HCT116 (cell line): ENCODE measurements around the gene ANKRD33. TPM values are rescaled to one million over a fixed set of nuclear protein-coding genes. Genes with fewer than 3 reads are reported as not detected.

Source experiments
- ATAC-seq: fragments of 200-7000 bp; cut with Tn5 transposase; 2 replicates; pipeline ENCODE4 v1.9.1; 2020; ENCODE audit warnings: mild to moderate bottlenecking, moderate library complexity
- BruUV-seq: library from RNA; stranded (reverse); fragments of 400-500 nt; replicated peaks from 2 replicates; lab custom pipeline; 2021; lab: Mats Ljungman, UMichigan
- CTCF ChIA-PET: fragments of 300-600 bp; sonication (Branson Sonifier 250); formaldehyde crosslinking; loops from one replicate; lab custom pipeline; 2021; ENCODE audit warnings: antibody characterized with exemption; lab: Charles Lee
- POLR2A ChIA-PET: fragments of 300-600, 350-600 bp; sonication (Branson Sonifier 250); formaldehyde crosslinking; loops from one replicate; lab custom pipeline; 2021; ENCODE audit warnings: antibody characterized with exemption; lab: Charles Lee
- RAD21 ChIA-PET, 2 experiments: fragments of 300-600 bp; sonication (Branson Sonifier 250); formaldehyde crosslinking; loops; one replicate each; lab custom pipeline; 2023; ENCODE audit warnings: low total read pairs in 2 of 2; ENCODE audit not compliant: uncharacterized antibody in 2 of 2, unreplicated experiment in 2 of 2, low non-redundant PET in 1 of 2; lab: Charles Lee
- DNase-seq: peaks from one replicate; pipeline ENCODE4 v3.0.0-alpha.2; 2010; ENCODE audit warnings: low read depth, low spot score
- H2AFZ ChIP-seq: fragments of 200-600 bp; shearing (Covaris generic), sonication (generic); 2 replicates; pipeline ENCODE4 v1.6.1; 2017; ENCODE audit warnings: low read depth, mixed run types, mixed read lengths, antibody characterized with exemption, low read length; ENCODE audit not compliant: poor library complexity, severe bottlenecking
- H3K27ac ChIP-seq: 2 replicates; pipeline ENCODE4 v1.5.1; 2012; ENCODE audit warnings: low read depth, low read length
- H3K27me3 ChIP-seq: fragments of 200-600 bp; sonication (generic); 2 replicates; pipeline ENCODE4 v1.6.1; 2016; ENCODE audit warnings: mixed run types, low read length, mixed read lengths; ENCODE audit not compliant: insufficient read depth
- H3K36me3 ChIP-seq, 2 experiments: fragments of 200-500 bp in 1 of 2; fragments of 200-600 bp in 1 of 2; sonication (Bioruptor generic) in 1 of 2; sonication (generic) in 1 of 2; 2 replicates each; pipeline versions ENCODE4 v1.5.1 to v1.6.1; 2014 to 2016; ENCODE audit warnings: low read length in 2 of 2, inconsistent platforms in 1 of 2, mixed read lengths in 1 of 2, mixed run types in 1 of 2; ENCODE audit not compliant: insufficient read depth in 2 of 2, control insufficient read depth in 1 of 2
- H3K4me1 ChIP-seq, 2 experiments: fragments of 200-600 bp in 1 of 2; sonication (generic) in 1 of 2; 2 replicates each; pipeline versions ENCODE4 v1.5.1 to v1.6.1; 2012 to 2017; ENCODE audit warnings: low read length in 2 of 2, inconsistent platforms in 1 of 2, mild to moderate bottlenecking in 1 of 2, mixed read lengths in 1 of 2, mixed run types in 1 of 2, moderate library complexity in 1 of 2; ENCODE audit not compliant: insufficient read depth in 2 of 2, control insufficient read depth in 1 of 2
- H3K4me2 ChIP-seq: fragments of 200-600 bp; sonication (generic); 2 replicates; pipeline ENCODE4 v1.6.1; 2017; ENCODE audit warnings: mixed run types, low read length, mixed read lengths
- H3K4me3 ChIP-seq, 2 experiments: fragments of 200-600 bp in 1 of 2; sonication (generic) in 1 of 2; replicated peaks in 1 of 2; 2 replicates each; pipeline ENCODE4 v1.5.1; 2011 to 2016; ENCODE audit warnings: low read length in 2 of 2, control low read depth in 1 of 2, low read depth in 1 of 2, mild to moderate bottlenecking in 1 of 2, mixed read lengths in 1 of 2, mixed run types in 1 of 2
- H3K79me2 ChIP-seq: fragments of 200-600 bp; sonication (generic); 2 replicates; pipeline ENCODE4 v1.6.1; 2017; ENCODE audit warnings: mild to moderate bottlenecking, mixed run types, low read length, moderate library complexity, mixed read lengths; ENCODE audit not compliant: insufficient read depth
- H3K9ac ChIP-seq: fragments of 200-600 bp; sonication (generic); 2 replicates; pipeline ENCODE4 v1.6.1; 2016; ENCODE audit warnings: low read length, mixed read lengths
- H3K9me2 ChIP-seq: fragments of 200-600 bp; sonication (generic), shearing (Covaris generic); 2 replicates; pipeline ENCODE4 v1.6.1; 2017; ENCODE audit warnings: mixed run types, mild to moderate bottlenecking, moderate library complexity; ENCODE audit not compliant: insufficient read depth
- H3K9me3 ChIP-seq, 2 experiments: fragments of 200-500 bp in 1 of 2; fragments of 200-600 bp in 1 of 2; sonication (Bioruptor generic) in 1 of 2; sonication (generic) in 1 of 2; 2 replicates each; pipeline ENCODE4 v1.6.1; 2014 to 2017; ENCODE audit warnings: low read length in 2 of 2, mixed read lengths in 2 of 2, inconsistent platforms in 1 of 2, low read depth in 1 of 2, mild to moderate bottlenecking in 1 of 2, mixed run types in 1 of 2, moderate library complexity in 1 of 2; ENCODE audit not compliant: control insufficient read depth in 1 of 2, insufficient read depth in 1 of 2
- H4K20me1 ChIP-seq: fragments of 200-600 bp; sonication (generic), shearing (Covaris generic); 2 replicates; pipeline ENCODE4 v1.6.1; 2017; ENCODE audit warnings: mixed run types, mild to moderate bottlenecking, moderate library complexity; ENCODE audit not compliant: insufficient read depth
- CBX3 ChIP-seq: IDR thresholded peaks from 2 replicates; pipeline ENCODE4 v1.6.1; 2012; ENCODE audit warnings: low read depth
- EGR1 ChIP-seq: IDR thresholded peaks from 2 replicates; pipeline ENCODE4 v1.6.1; 2012; ENCODE audit warnings: low read depth
- ELF1 ChIP-seq: IDR thresholded peaks from 2 replicates; pipeline ENCODE4 v1.6.1; 2012; ENCODE audit warnings: low read depth, borderline replicate concordance
- POLR2A ChIP-seq: IDR thresholded peaks from 2 replicates; pipeline ENCODE4 v1.7.0; 2011; ENCODE audit warnings: borderline replicate concordance; ENCODE audit not compliant: insufficient read depth, insufficient read length; ENCODE audit errors: extremely low read depth
- POLR2AphosphoS5 ChIP-seq: IDR thresholded peaks from 2 replicates; pipeline ENCODE4 v1.6.1; 2011; ENCODE audit warnings: mild to moderate bottlenecking, low read depth, low read length, moderate library complexity
- REST ChIP-seq: IDR thresholded peaks from 2 replicates; pipeline ENCODE4 v1.6.1; 2012; ENCODE audit warnings: low read depth
- SRF ChIP-seq: IDR thresholded peaks from 2 replicates; pipeline ENCODE4 v1.6.1; 2012; ENCODE audit warnings: low read depth
- ZNF274 ChIP-seq: fragments of 200-500 bp; sonication (Bioruptor generic); IDR thresholded peaks from 2 replicates; pipeline ENCODE4 v1.6.1; 2014; ENCODE audit warnings: mild to moderate bottlenecking, low read depth, low read length, inconsistent platforms
- intact Hi-C: fragments of 100-400 bp; cut with micrococcal nuclease; formaldehyde crosslinking; loops from 2 replicates; pipeline ENCODE4 v1.10.0; 2022
- total RNA-seq: library from RNA; stranded (reverse); gene quantifications from one replicate; pipeline ENCODE4 v1.2.1, GENCODE V29; 2021; ENCODE audit not compliant: unreplicated experiment

Gene ANKRD33
- total RNA-seq, 1 experiment from 2014 or later, result not detected

- Histone ChIP-seq H3K4me1 (peaks cover 0 to 6% of the 10 kb centered on the region in 2 experiments; a peak in 1 of 4 replicates), H3K4me2 (no peak overlapping the region), H3K9ac (no peak overlapping the region), H3K9me2 (no peaks in the 10 kb centered on the region), H3K27ac (no peak overlapping the region), H3K4me3 (no peak overlapping the region), H4K20me1 (no peaks in the 10 kb centered on the region), H2AFZ (no peak overlapping the region), H3K79me2 (no peaks in the 10 kb centered on the region), H3K9me3 (no peaks in the 10 kb centered on the region), H3K27me3 (no peaks in the 10 kb centered on the region), H3K36me3 (no peaks in the 10 kb centered on the region)
- ATAC-seq (no peak), DNase-seq (no peak)
- no TSS peak for BruUV-seq
- TF ChIP-seq POLR2AphosphoS5, result no peak
- no peak for TF ChIP-seq ZNF274
- TF ChIP-seq POLR2A, result no peak
- TF ChIP-seq EGR1, result no peak
- TF ChIP-seq SRF, result no peak
- no peak for TF ChIP-seq REST
- no peak for TF ChIP-seq ELF1
- no peak for TF ChIP-seq CBX3
- RAD21 ChIA-PET, result no interaction called here
- CTCF ChIA-PET, result no interaction called here
- intact Hi-C loops, result no loop called here
- POLR2A ChIA-PET, result no interaction called here
These were observed 20.5 kb upstream of the ANKRD33 start for GRCh38 chr12:51867371-51867770.
